Measurements from ENCODE around the gene GPR179.

- TF ChIP-seq CTCF (IDR thresholded peaks at IDR 0.05) (no peak), POLR2A (IDR thresholded peaks at IDR 0.05) (no peak), EP300 (IDR thresholded peaks at IDR 0.05) (no peak)
These were observed 10.7 kb upstream of the GPR179 start for GRCh38 chr17:38354466-38354865.

Data from ovary (tissue), 3 donors.